ENCODE data around the gene CSF2. TPM values are rescaled to one million over a fixed set of nuclear protein-coding genes. Genes with fewer than 3 reads are reported as not detected.

Gene CSF2
- total RNA-seq, 1 donor from 2014 or later, result not detected

GRCh38 chr5:132086277-132086794 is 12.7 kb downstream of the CSF2 start:
- peak; percentile 67 for DNase-seq (ENCODE audit: low spot score)

GRCh38 chr5:132087176-132087575 is 13.6 kb downstream of the CSF2 start:
- DNase-seq (ENCODE audit: low spot score), result no peak

GRCh38 chr5:132087661-132088060 is 14.1 kb downstream of the CSF2 start:
- DNase-seq (ENCODE audit: low spot score), result no peak

- DNase-seq (ENCODE audit: low spot score), result no peak
These were observed 15.8 kb downstream of the CSF2 start for GRCh38 chr5:132089363-132089762.

GRCh38 chr5:132090107-132090506 is 16.5 kb downstream of the CSF2 start:
- no peak for DNase-seq (ENCODE audit: low spot score)

GRCh38 chr5:132093271-132093670 is 19.7 kb downstream of the CSF2 start:
- no peak for DNase-seq (ENCODE audit: low spot score)

- no peak for DNase-seq (ENCODE audit: low spot score)
These were observed 20.9 kb downstream of the CSF2 start for GRCh38 chr5:132094393-132095076.

- DNase-seq (ENCODE audit: low spot score), result no peak
These were observed 21.5 kb downstream of the CSF2 start for GRCh38 chr5:132095077-132095410.

- DNase-seq (ENCODE audit: low spot score), result no peak
These were observed 21.9 kb downstream of the CSF2 start for GRCh38 chr5:132095424-132095972.

GRCh38 chr5:132096904-132097303 is 23.3 kb downstream of the CSF2 start:
- DNase-seq (ENCODE audit: low spot score), result no peak

- DNase-seq (ENCODE audit: low spot score), result no peak
These were observed 24.6 kb downstream of the CSF2 start for GRCh38 chr5:132098151-132098594.

GRCh38 chr5:132098621-132099020 is 25.0 kb downstream of the CSF2 start:
- DNase-seq (ENCODE audit: low spot score), result no peak

GRCh38 chr5:132099076-132099748 is 25.6 kb downstream of the CSF2 start:
- no peak for DNase-seq (ENCODE audit: low spot score)

GRCh38 chr5:132099905-132100304 is 26.3 kb downstream of the CSF2 start:
- DNase-seq (ENCODE audit: low spot score), result no peak

GRCh38 chr5:132100672-132101261 is 27.2 kb downstream of the CSF2 start:
- DNase-seq (ENCODE audit: low spot score), result no peak

- DNase-seq (ENCODE audit: low spot score), result no peak
These were observed 27.8 kb downstream of the CSF2 start for GRCh38 chr5:132101385-132101880.

- DNase-seq (ENCODE audit: low spot score), result no peak
These were observed 28.6 kb downstream of the CSF2 start for GRCh38 chr5:132102101-132102701.

- DNase-seq (ENCODE audit: low spot score), result no peak
These were observed 29.3 kb downstream of the CSF2 start for GRCh38 chr5:132102944-132103331.

- DNase-seq (ENCODE audit: low spot score), result peak; percentile 70
These were observed 29.9 kb downstream of the CSF2 start for GRCh38 chr5:132103332-132103951.

GRCh38 chr5:132103969-132104391 is 30.4 kb downstream of the CSF2 start:
- DNase-seq (ENCODE audit: low spot score), result no peak

- no peak for DNase-seq (ENCODE audit: low spot score)
These were observed 31.0 kb downstream of the CSF2 start for GRCh38 chr5:132104556-132104955.
